Nephron progenitor cell (in vitro differentiated cells): Measurements from ENCODE around the gene ZBED3.

Source experiments
- DNase-seq: peaks from one replicate; pipeline ENCODE4 v3.0.0; 2021
- H3K27ac Mint-ChIP-seq: 2 replicates; pipeline ENCODE4 v1.8.0; 2021; ENCODE audit warnings: mild to moderate bottlenecking, moderate library complexity, mixed read lengths
- H3K27me3 Mint-ChIP-seq: 2 replicates; pipeline ENCODE4 v1.8.0; 2021; ENCODE audit warnings: mild to moderate bottlenecking, low read depth, mixed read lengths; ENCODE audit not compliant: poor library complexity
- H3K36me3 Mint-ChIP-seq: 2 replicates; pipeline ENCODE4 v1.8.0; 2021; ENCODE audit warnings: low read depth, mixed read lengths
- H3K4me1 Mint-ChIP-seq: 2 replicates; pipeline ENCODE4 v1.8.0; 2021; ENCODE audit warnings: mixed read lengths
- H3K4me3 Mint-ChIP-seq: 2 replicates; pipeline ENCODE4 v1.8.0; 2021; ENCODE audit warnings: mild to moderate bottlenecking, moderate library complexity, mixed read lengths
- H3K9me3 Mint-ChIP-seq: 2 replicates; pipeline ENCODE4 v1.8.0; 2021; ENCODE audit warnings: mild to moderate bottlenecking, moderate library complexity, mixed read lengths
- CTCF ChIP-seq: fragments of 200-600 bp; sonication (generic); IDR thresholded peaks from 2 replicates; pipeline ENCODE4 v1.5.0; 2021; ENCODE audit warnings: antibody characterized with exemption

ZBED3 gene

GRCh38 chr5:77030097-77031071 lies 56.7 kb downstream of the ZBED3 start, which contains the start of gene AGGF1:
Gene AGGF1 (plus strand): TSS chr5:77030404. CDS start chr5:77030767, 363 bp downstream.
- no peak for TF ChIP-seq CTCF
- peaks cover 31% of the 10 kb centered on the region for H3K27me3 Mint-ChIP-seq
- H3K27ac Mint-ChIP-seq: peak within 1 kb of the TSS; percentile 99
- peak within 1 kb of the TSS; percentile 95 for H3K4me3 Mint-ChIP-seq
- H3K4me1 Mint-ChIP-seq: peaks cover 24% of the 10 kb centered on the region
- H3K36me3 Mint-ChIP-seq: peaks cover 32% of the 10 kb centered on the region
- peak; percentile 74 for DNase-seq
- H3K9me3 Mint-ChIP-seq: peaks cover 39% of the 10 kb centered on the region

GRCh38 chr5:77029376-77029885 lies 57.7 kb downstream of the ZBED3 start:
- H3K36me3 Mint-ChIP-seq: peaks cover 25% of the 10 kb centered on the region
- DNase-seq: no peak

GRCh38 chr5:77028631-77029375 lies 58.3 kb downstream of the ZBED3 start:
- Mint-ChIP-seq H3K4me3 (peak overlapping the region; percentile 12), H3K27me3 (peaks cover 39% of the 10 kb centered on the region), H3K36me3 (peaks cover 25% of the 10 kb centered on the region), H3K4me1 (peaks cover 24% of the 10 kb centered on the region), H3K9me3 (peaks cover 39% of the 10 kb centered on the region), H3K27ac (no peak overlapping the region)
- DNase-seq: no peak
- no peak for TF ChIP-seq CTCF

More at GRCh38 chr5:77029376-77029885, 57.7 kb downstream of the ZBED3 start:
- H3K4me3 Mint-ChIP-seq: peak overlapping the region; percentile 95
- TF ChIP-seq CTCF: no peak
- peaks cover 39% of the 10 kb centered on the region for H3K9me3 Mint-ChIP-seq
- peaks cover 37% of the 10 kb centered on the region for H3K27me3 Mint-ChIP-seq
- peaks cover 24% of the 10 kb centered on the region for H3K4me1 Mint-ChIP-seq
- H3K27ac Mint-ChIP-seq: no peak overlapping the region

- H3K27ac Mint-ChIP-seq: no peak overlapping the region
These were observed 62.6 kb downstream of the ZBED3 start for GRCh38 chr5:77024490-77024889.

More at GRCh38 chr5:77024490-77024889, 62.6 kb downstream of the ZBED3 start:
- Mint-ChIP-seq H3K9me3 (peaks cover 41% of the 10 kb centered on the region), H3K4me3 (no peak overlapping the region), H3K4me1 (peaks cover 6% of the 10 kb centered on the region), H3K36me3 (peaks cover 22% of the 10 kb centered on the region), H3K27me3 (peaks cover 47% of the 10 kb centered on the region)
- no peak for TF ChIP-seq CTCF
- no peak for DNase-seq
